GM23338 (cell line): Measurements from ENCODE around the gene KIAA1671. TPM values are rescaled to one million over a fixed set of nuclear protein-coding genes. Genes with fewer than 3 reads are reported as not detected.

Experiments used
- ATAC-seq: fragments of 200-7000 bp; cut with Tn5 transposase; 3 replicates; pipeline ENCODE4 v1.9.1; 2020
- DNase-seq: peaks from one replicate; pipeline ENCODE4 v3.0.0-alpha.2; 2015; ENCODE audit warnings: low spot score
- H2AFZ ChIP-seq: fragments of 200-600 bp; sonication (generic); 2 replicates; pipeline ENCODE4 v1.8.0; 2016; ENCODE audit warnings: antibody characterized with exemption, mild to moderate bottlenecking, moderate library complexity
- H3F3A ChIP-seq: fragments of 200-600 bp; sonication (generic); replicated peaks from 2 replicates; pipeline ENCODE4 v1.8.0; 2017; ENCODE audit warnings: antibody characterized with exemption, mixed run types, low read depth
- H3K27ac ChIP-seq: fragments of 200-600 bp; sonication (generic); 2 replicates; pipeline ENCODE4 v1.6.1; 2016; ENCODE audit warnings: low read depth
- H3K27me3 ChIP-seq: fragments of 200-600 bp; sonication (generic); 2 replicates; pipeline ENCODE4 v1.8.0; 2016; ENCODE audit warnings: mild to moderate bottlenecking, mixed run types, moderate library complexity; ENCODE audit not compliant: insufficient read depth
- H3K36me3 ChIP-seq: fragments of 200-600 bp; sonication (generic); 2 replicates; pipeline ENCODE4 v1.8.0; 2016; ENCODE audit warnings: mild to moderate bottlenecking; ENCODE audit not compliant: insufficient read depth
- H3K4me1 ChIP-seq: fragments of 200-600 bp; sonication (generic); 2 replicates; pipeline ENCODE4 v1.8.0; 2016; ENCODE audit warnings: mild to moderate bottlenecking, moderate library complexity; ENCODE audit not compliant: insufficient read depth
- H3K4me2 ChIP-seq: fragments of 200-600 bp; sonication (generic); 2 replicates; pipeline ENCODE4 v1.7.1; 2017; ENCODE audit warnings: mixed run types
- H3K4me3 ChIP-seq: fragments of 200-600 bp; sonication (generic); 2 replicates; pipeline ENCODE4 v1.6.1; 2016; ENCODE audit warnings: mixed run types
- H3K79me2 ChIP-seq: fragments of 200-600 bp; sonication (generic); replicated peaks from 2 replicates; pipeline ENCODE4 v1.8.0; 2017; ENCODE audit warnings: mild to moderate bottlenecking; ENCODE audit not compliant: insufficient read depth
- H3K9me2 ChIP-seq: fragments of 200-600 bp; sonication (generic); 2 replicates; pipeline ENCODE4 v1.8.0; 2017; ENCODE audit not compliant: insufficient read depth
- H4K20me1 ChIP-seq: fragments of 200-600 bp; sonication (generic); replicated peaks from 2 replicates; pipeline ENCODE4 v1.8.0; 2017; ENCODE audit warnings: mild to moderate bottlenecking; ENCODE audit not compliant: insufficient read depth
- H3K27ac Mint-ChIP-seq: 2 replicates; pipeline ENCODE4 v1.8.0; 2020; ENCODE audit warnings: inconsistent platforms, mild to moderate bottlenecking, moderate library complexity, mixed read lengths
- H3K27me3 Mint-ChIP-seq: 3 replicates; pipeline ENCODE4 v1.8.0; 2022; ENCODE audit warnings: low read depth, mild to moderate bottlenecking, moderate library complexity, mixed read lengths, inconsistent platforms; ENCODE audit not compliant: insufficient read depth, poor library complexity
- H3K36me3 Mint-ChIP-seq: 3 replicates; pipeline ENCODE4 v1.8.0; 2021; ENCODE audit warnings: low read depth, mild to moderate bottlenecking, inconsistent platforms, moderate library complexity, mixed read lengths
- H3K4me1 Mint-ChIP-seq: 3 replicates; pipeline ENCODE4 v1.8.0; 2020; ENCODE audit warnings: mild to moderate bottlenecking, inconsistent platforms, mixed read lengths
- H3K4me3 Mint-ChIP-seq: 3 replicates; pipeline ENCODE4 v1.8.0; 2021; ENCODE audit warnings: moderate library complexity, mild to moderate bottlenecking, inconsistent platforms, mixed read lengths
- H3K9me3 Mint-ChIP-seq: 3 replicates; pipeline ENCODE4 v1.8.0; 2020; ENCODE audit warnings: moderate library complexity, mild to moderate bottlenecking, inconsistent platforms, mixed read lengths
- ETS1 ChIP-seq: IDR thresholded peaks from 2 replicates; pipeline ENCODE4 v1.6.1; 2016; ENCODE audit warnings: antibody characterized with exemption
- EZH2 ChIP-seq: fragments of 200-600 bp; sonication (generic); IDR thresholded peaks from one replicate; pipeline ENCODE4 v1.8.0; 2017; ENCODE audit warnings: antibody characterized with exemption, mild to moderate bottlenecking, low read depth; ENCODE audit not compliant: unreplicated experiment
- EZH2phosphoT487 ChIP-seq: fragments of 200-600 bp; sonication (generic); IDR thresholded peaks from one replicate; pipeline ENCODE4 v1.8.1; 2018; ENCODE audit warnings: antibody characterized with exemption; ENCODE audit not compliant: unreplicated experiment
- JUNB ChIP-seq: IDR thresholded peaks from one replicate; pipeline ENCODE4 v1.6.1; 2016; ENCODE audit warnings: antibody characterized with exemption; ENCODE audit not compliant: unreplicated experiment
- NANOG ChIP-seq: IDR thresholded peaks from 2 replicates; pipeline ENCODE4 v1.6.1; 2016; ENCODE audit warnings: antibody characterized with exemption, borderline replicate concordance
- POLR2AphosphoS5 ChIP-seq: IDR thresholded peaks from 2 replicates; pipeline ENCODE4 v1.6.1; 2016; ENCODE audit warnings: antibody characterized with exemption, low read depth
- REST ChIP-seq: IDR thresholded peaks from one replicate; pipeline ENCODE4 v1.6.1; 2018; ENCODE audit warnings: antibody characterized with exemption; ENCODE audit not compliant: unreplicated experiment
- STAT1 ChIP-seq: IDR thresholded peaks from one replicate; pipeline ENCODE4 v1.6.1; 2016; ENCODE audit warnings: antibody characterized with exemption; ENCODE audit not compliant: unreplicated experiment
- ZNF114 ChIP-seq: fragments of 250-450 bp; sonication (Bioruptor Pico); IDR thresholded peaks from 2 replicates; pipeline ENCODE4 v1.5.0; 2020; ENCODE audit warnings: mild to moderate bottlenecking, moderate library complexity
- ZNF331 ChIP-seq: fragments of 250-450 bp; sonication (Bioruptor Pico); IDR thresholded peaks from 2 replicates; pipeline ENCODE4 v1.5.0; 2020; ENCODE audit warnings: low read depth, mild to moderate bottlenecking, moderate library complexity
- polyA plus RNA-seq: library from polyadenylated mRNA; unstranded; fragments of >200 nt; fragmentation: Nextera tagmentation; extraction: Ambion mirVana; gene quantifications from 2 replicates; pipeline ENCODE4 v1.2.1, GENCODE V29; 2016
- total RNA-seq: library from RNA; depleted of rRNA; stranded (reverse); fragments of >200 nt; shearing (Covaris generic); gene quantifications from 2 replicates; pipeline ENCODE4 v1.2.3, GENCODE V29; 2014
- TF ChIP-seq, protein P1 (sequence below): fragments of 250-450 bp; sonication (Bioruptor Pico); IDR thresholded peaks from 2 replicates; pipeline ENCODE4 v1.5.0; 2020; ENCODE audit warnings: mild to moderate bottlenecking, moderate library complexity

KIAA1671 gene
- total and polyA plus RNA-seq, 2 experiments from 2014 or later, result 6.1 to 27.2 TPM

GRCh38 chr22:25153961-25154666, 201.6 kb downstream of the KIAA1671 start (continued):
- TF ChIP-seq EZH2, result no peak
- no peak for TF ChIP-seq REST
- no peak for TF ChIP-seq JUNB
- TF ChIP-seq STAT1, result no peak
- no peak for TF ChIP-seq ZNF114 (CRISPR knock-in tag)
- TF ChIP-seq ZNF331, result no peak
- TF ChIP-seq POLR2AphosphoS5, result no peak
- no peak for TF ChIP-seq ETS1
- TF ChIP-seq NANOG, result no peak
- TF ChIP-seq EZH2phosphoT487, result no peak

GRCh38 chr22:25154667-25154999, 202.1 kb downstream of the KIAA1671 start:
- Histone ChIP-seq H3K4me3 (no peak overlapping the region), H3K79me2 (no peaks in the 10 kb centered on the region), H3K36me3 (no peaks in the 10 kb centered on the region), H3K4me1 (no peaks in the 10 kb centered on the region), H3K27ac (no peak overlapping the region), H3F3A (0 out of 2 replicates have a peak, but pooled peaks cover 2% of the 10 kb centered on the region), H3K9me2 (no peaks in the 10 kb centered on the region), H3K27me3 (no peaks in the 10 kb centered on the region), H4K20me1 (peaks cover 3% of the 10 kb centered on the region; the same call in 1 of the 2 replicates), H3K4me2 (no peak overlapping the region), H2AFZ (no peak overlapping the region)
- no peak overlapping the region for H3K4me3 Mint-ChIP-seq
- H3K9me3 Mint-ChIP-seq, result no peaks in the 10 kb centered on the region
- TF ChIP-seq, protein P1, sequence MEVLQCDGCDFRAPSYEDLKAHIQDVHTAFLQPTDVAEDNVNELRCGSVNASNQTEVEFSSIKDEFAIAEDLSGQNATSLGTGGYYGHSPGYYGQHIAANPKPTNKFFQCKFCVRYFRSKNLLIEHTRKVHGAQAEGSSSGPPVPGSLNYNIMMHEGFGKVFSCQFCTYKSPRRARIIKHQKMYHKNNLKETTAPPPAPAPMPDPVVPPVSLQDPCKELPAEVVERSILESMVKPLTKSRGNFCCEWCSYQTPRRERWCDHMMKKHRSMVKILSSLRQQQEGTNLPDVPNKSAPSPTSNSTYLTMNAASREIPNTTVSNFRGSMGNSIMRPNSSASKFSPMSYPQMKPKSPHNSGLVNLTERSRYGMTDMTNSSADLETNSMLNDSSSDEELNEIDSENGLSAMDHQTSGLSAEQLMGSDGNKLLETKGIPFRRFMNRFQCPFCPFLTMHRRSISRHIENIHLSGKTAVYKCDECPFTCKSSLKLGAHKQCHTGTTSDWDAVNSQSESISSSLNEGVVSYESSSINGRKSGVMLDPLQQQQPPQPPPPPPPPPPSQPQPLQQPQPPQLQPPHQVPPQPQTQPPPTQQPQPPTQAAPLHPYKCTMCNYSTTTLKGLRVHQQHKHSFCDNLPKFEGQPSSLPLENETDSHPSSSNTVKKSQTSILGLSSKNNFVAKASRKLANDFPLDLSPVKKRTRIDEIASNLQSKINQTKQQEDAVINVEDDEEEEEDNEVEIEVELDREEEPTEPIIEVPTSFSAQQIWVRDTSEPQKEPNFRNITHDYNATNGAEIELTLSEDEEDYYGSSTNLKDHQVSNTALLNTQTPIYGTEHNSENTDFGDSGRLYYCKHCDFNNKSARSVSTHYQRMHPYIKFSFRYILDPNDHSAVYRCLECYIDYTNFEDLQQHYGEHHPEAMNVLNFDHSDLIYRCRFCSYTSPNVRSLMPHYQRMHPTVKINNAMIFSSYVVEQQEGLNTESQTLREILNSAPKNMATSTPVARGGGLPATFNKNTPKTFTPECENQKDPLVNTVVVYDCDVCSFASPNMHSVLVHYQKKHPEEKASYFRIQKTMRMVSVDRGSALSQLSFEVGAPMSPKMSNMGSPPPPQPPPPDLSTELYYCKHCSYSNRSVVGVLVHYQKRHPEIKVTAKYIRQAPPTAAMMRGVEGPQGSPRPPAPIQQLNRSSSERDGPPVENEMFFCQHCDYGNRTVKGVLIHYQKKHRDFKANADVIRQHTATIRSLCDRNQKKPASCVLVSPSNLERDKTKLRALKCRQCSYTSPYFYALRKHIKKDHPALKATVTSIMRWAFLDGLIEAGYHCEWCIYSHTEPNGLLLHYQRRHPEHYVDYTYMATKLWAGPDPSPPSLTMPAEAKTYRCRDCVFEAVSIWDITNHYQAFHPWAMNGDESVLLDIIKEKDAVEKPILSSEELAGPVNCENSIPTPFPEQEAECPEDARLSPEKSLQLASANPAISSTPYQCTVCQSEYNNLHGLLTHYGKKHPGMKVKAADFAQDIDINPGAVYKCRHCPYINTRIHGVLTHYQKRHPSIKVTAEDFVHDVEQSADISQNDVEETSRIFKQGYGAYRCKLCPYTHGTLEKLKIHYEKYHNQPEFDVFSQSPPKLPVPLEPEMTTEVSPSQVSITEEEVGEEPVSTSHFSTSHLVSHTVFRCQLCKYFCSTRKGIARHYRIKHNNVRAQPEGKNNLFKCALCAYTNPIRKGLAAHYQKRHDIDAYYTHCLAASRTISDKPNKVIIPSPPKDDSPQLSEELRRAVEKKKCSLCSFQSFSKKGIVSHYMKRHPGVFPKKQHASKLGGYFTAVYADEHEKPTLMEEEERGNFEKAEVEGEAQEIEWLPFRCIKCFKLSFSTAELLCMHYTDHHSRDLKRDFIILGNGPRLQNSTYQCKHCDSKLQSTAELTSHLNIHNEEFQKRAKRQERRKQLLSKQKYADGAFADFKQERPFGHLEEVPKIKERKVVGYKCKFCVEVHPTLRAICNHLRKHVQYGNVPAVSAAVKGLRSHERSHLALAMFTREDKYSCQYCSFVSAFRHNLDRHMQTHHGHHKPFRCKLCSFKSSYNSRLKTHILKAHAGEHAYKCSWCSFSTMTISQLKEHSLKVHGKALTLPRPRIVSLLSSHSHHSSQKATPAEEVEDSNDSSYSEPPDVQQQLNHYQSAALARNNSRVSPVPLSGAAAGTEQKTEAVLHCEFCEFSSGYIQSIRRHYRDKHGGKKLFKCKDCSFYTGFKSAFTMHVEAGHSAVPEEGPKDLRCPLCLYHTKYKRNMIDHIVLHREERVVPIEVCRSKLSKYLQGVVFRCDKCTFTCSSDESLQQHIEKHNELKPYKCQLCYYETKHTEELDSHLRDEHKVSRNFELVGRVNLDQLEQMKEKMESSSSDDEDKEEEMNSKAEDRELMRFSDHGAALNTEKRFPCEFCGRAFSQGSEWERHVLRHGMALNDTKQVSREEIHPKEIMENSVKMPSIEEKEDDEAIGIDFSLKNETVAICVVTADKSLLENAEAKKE (CRISPR knock-in tag), result no peak
- no peak for TF ChIP-seq STAT1
- TF ChIP-seq EZH2phosphoT487, result no peak
- TF ChIP-seq POLR2AphosphoS5, result no peak
- TF ChIP-seq ZNF331, result no peak
- TF ChIP-seq EZH2, result no peak
- peaks cover 15% of the 10 kb centered on the region for H3K4me1 Mint-ChIP-seq
- no peak; the same call in 2 of the 3 replicates for ATAC-seq
- no peak for DNase-seq
- no peak overlapping the region for H3K27ac Mint-ChIP-seq
- peaks cover 2% of the 10 kb centered on the region for H3K27me3 Mint-ChIP-seq
- H3K36me3 Mint-ChIP-seq, result no peaks in the 10 kb centered on the region
